NB4 (cell line): ENCODE data around the gene NRDE2.

Experiments used
- CTCF ChIP-seq: IDR thresholded peaks from one replicate; pipeline ENCODE4 v1.5.1; 2012; ENCODE audit warnings: low read depth, low read length
- POLR2A ChIP-seq: IDR thresholded peaks from 2 replicates; pipeline ENCODE4 v1.6.1; 2011; ENCODE audit warnings: mild to moderate bottlenecking; ENCODE audit not compliant: insufficient read length; ENCODE audit errors: extremely low read depth

DNA sequence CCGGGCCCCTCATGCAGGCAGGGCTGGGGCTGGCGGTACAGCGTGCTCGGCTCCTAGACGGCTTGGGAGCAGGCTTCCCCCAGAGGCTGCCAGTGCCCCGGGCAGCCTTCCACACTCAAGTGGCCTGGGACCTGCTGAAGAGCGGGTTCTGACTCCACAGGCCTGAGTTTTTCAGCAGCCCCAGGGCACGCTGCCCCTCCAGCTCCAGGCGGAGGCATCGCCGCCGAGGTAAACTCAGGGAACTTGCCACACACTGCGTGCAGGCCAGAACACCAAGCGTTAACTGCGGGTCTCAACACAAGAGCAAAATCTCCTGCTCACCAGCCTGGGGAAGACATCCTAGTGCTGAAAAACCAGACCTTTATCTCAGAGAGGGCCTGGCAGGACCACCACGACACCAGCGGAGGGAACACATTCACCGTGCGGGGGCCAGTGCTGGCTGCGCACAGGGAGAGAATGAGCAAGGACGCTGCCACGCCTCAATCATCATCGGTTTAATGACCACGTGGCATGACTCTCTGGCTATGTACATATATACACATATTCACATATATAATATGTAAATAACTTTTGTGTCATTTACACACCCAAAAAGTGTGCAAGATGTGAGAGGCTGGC lies 54.1 kb downstream of the NRDE2 start:
- TF ChIP-seq CTCF (no peak), POLR2A (no peak)
